Stimulated activated CD4-positive, alpha-beta T cell treated with anti-CD3 and anti-CD28 coated beads, TNF-alpha, amount 100 ng/mL, for 48 hours (primary cell): ENCODE results near the gene ACBD5.
"Not testable (repeated sequence)": the region's sequence is repeated elsewhere in the genome, so short reads cannot be mapped to it uniquely, and the experiment has no call there.

Experiments
- DNase-seq, 3 donors: peaks; one replicate each; pipeline ENCODE4 v3.0.0-alpha.2; 2020; ENCODE audit warnings: low read depth in 3 of 3

ACBD5 gene, protein sequence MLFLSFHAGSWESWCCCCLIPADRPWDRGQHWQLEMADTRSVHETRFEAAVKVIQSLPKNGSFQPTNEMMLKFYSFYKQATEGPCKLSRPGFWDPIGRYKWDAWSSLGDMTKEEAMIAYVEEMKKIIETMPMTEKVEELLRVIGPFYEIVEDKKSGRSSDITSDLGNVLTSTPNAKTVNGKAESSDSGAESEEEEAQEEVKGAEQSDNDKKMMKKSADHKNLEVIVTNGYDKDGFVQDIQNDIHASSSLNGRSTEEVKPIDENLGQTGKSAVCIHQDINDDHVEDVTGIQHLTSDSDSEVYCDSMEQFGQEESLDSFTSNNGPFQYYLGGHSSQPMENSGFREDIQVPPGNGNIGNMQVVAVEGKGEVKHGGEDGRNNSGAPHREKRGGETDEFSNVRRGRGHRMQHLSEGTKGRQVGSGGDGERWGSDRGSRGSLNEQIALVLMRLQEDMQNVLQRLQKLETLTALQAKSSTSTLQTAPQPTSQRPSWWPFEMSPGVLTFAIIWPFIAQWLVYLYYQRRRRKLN

DNA sequence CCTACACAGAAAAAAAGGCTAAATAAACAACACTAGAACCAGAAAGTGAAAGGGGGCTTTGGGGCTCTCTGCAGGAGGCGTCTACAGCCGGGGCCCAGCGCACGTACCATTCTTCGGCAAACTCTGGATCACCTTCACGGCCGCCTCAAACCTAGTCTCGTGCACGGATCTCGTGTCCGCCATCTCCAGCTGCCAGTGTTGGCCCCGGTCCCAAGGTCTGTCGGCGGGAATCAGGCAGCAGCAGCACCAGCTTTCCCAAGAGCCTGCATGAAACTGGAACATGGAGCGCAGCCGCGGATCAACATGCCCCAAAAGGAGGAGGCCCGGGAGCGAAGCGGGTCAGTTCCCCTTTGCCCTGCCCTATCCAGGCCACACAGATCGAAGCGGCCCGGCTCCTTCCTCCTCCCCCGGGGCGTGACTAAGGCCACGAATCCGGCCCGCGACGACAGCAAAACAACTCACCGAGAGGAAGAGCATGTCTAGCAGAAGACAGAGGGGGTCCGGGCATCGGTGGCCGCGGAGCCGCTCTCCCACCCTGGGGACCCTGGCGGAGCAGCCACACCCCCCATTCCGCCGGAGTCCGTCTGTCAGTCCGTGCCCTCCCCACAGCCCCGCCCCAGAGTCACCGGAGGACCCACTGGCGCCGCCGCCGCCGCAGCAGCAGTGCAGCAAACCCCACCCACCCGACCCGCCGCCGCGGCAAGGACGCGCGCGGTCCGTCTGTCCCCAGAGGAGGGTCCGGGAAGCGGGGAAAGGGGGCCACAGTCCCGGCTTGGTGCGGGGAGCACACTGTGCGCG is at the start of gene ACBD5:
ACBD5 (minus strand) TSS at position 586 of the 798 bp plus-strand sequence; CDS start at position 477, 109 bp downstream.
- peak; percentile 47 to 72 (median 53) for DNase-seq

DNA sequence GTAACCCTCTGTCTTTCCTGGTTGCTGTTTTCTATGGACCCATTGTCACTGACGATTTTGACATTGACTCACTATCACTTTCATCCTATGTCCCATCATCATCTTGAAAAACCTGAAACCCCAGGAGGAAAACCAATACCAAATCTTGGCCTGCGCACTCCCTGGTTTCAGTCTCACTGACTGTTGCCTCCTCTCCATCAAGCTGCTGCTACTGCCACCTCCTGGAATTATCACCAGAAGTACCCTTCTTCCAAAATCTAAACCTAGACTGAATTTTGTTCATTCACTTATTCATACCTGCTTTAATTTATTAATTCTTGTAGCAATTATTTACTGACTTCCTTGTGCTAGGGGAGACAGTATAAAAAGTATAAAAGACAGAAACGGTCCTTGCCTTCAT is 44.5 kb upstream of the ACBD5 start:
- DNase-seq, result peak; percentile 15 to 37 (median 25)

GRCh38 chr10:27276581-27276980 is 36.0 kb upstream of the ACBD5 start:
- no peak for DNase-seq

- DNase-seq, result not testable (repeated sequence)
Observed at GRCh38 chr10:27266025-27266424, 25.4 kb upstream of the ACBD5 start.

DNA sequence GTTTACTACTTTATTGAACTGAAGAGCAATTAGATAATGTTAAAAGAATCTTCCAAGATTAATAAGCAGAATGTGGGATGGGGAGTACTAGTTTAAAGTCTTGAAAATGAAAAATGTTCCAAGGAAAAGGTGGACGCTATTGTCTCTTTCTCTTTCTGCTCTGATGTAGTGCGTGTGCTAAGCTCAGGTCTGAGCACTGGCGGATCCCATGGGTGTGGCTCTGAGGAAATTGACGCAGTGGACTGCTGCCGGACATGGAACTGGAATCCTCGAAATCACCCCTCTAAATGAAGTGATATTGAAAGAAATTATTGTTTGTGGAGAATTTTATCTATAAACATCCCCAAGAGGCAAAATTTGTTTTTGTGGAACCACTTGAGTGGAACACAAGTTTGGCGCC is 22.2 kb upstream of the ACBD5 start:
- DNase-seq, result not testable (repeated sequence)

DNA sequence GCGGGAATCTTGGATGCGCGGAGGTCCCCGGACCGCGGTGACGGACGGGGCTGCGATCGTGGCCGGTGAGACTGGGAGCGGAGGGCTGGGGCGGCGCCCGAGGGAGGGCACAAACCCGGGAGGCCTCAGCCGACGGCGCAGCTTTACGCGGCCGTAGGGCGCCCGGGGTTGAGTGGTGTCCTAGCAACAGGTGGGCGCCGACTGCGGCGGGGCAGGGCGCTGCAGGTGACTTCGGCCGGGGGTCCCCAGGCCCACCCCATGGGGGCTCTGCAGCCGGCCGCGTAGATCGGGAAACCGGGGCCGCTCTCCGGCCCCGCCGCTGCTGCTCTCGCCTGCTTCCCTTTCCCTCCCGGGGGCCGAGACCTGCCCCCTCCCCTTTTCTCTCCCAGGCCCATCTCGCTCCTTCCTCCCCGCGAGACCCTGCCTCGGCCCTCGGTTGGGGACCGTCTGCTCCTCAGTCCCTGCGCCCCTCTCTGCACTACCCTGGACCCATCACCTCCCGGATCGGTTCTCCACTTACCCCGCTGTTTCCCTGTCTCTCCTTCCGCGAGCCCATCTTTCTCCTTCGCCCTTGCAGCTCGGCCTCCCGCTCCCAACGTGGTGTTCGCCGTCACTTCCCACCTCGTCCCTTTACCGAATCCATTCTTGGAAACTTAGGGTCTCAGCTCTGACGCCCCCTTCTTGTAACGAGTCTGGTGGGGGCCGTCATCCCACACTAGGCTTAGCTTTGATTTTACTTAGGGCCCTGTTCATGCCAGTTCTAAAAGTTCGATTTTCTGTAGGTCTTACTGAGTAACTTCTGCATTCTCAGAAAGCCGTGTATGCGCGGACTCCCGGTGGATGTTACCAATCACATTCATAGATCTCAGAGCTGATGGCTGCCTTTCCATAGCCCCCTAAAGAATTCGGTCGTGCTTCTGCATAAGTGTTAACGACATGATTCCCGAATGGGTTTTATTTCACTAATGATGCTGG is 18.5 kb upstream of the ACBD5 start:
- no peak for DNase-seq

DNA sequence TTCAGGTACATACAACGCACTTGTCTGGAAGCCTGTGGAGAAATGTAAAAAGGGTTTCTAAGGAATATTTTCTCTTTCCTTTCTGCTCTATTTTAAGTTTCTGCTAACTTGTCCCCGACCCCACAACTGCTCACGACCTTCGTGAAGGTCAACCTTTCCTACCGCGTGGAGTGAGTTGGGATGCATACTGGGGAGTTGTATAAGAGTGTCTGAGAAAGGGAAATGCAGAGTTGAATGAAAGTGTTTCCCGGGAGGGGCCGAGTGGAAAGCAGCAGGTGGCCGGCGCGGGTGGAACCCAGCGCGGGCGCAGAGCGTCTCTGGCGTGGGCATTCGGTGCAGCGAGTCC is 17.9 kb upstream of the ACBD5 start:
- DNase-seq, result no peak

GRCh38 chr10:27256299-27257189 is 15.9 kb upstream of the ACBD5 start:
- DNase-seq, result no peak

DNA sequence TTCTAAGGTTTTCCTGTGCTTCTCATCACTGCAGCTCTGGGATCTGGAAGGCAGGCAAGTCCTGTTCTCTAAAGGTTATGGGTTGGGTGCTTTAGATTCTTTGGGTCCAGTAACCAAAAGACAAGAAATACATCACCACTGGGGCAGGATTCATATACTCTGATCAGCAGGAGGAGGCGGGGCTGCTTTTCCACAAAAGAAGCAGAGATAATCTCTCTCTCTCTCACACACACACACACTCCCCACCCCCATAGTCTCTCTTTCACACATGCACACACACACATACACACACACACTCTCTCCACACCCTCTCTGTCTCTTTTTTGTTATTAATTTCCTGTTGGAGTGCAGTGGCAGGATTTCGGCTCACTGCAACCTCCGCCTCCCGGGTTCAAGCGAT is 13.0 kb upstream of the ACBD5 start:
- DNase-seq, result no peak

- peak; percentile 64 to 91 (median 70) for DNase-seq
Observed at GRCh38 chr10:27252267-27253000, 11.8 kb upstream of the ACBD5 start.

DNA sequence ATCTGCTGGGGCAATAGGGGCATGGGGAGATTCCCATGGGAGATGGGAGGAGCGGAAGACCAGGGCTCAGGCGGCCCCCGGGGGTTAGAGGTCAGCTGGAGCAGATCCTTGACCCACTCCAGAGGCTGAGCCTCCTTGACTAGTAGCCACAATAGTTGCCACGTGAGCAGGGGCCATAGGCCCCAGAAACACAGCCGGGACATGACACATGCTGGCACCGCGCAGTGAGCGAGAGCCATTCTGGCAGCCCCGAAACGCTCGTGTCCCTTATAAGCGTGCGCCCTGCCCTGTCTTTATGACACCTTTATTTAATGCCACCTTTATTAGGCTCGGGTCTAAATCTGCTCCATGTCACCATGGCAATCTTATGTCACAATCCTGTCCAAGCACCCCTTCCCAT is 11.0 kb upstream of the ACBD5 start:
- no peak for DNase-seq

GRCh38 chr10:27248215-27248614 is 7.6 kb upstream of the ACBD5 start:
- DNase-seq, result no peak

DNA sequence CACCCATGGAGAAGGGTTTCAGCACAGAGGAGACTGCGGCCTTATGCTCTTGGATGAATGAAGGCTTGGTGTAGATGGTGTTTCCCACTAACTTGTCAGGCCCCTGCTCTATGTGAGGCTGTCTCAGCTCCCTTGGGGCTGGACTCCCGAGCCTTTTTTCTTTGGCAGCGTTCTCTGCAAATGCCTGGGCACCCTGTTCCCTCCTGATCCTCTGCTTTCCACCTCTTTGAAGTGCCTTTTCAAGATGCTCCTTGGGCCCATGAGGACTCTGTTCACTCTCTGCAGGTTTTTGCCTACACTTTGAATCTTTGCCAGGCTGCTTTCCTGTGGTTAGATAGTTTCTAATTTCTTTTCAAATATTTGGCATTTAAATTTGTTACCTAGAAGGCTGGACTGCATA is 6.8 kb upstream of the ACBD5 start:
- no peak for DNase-seq

DNA sequence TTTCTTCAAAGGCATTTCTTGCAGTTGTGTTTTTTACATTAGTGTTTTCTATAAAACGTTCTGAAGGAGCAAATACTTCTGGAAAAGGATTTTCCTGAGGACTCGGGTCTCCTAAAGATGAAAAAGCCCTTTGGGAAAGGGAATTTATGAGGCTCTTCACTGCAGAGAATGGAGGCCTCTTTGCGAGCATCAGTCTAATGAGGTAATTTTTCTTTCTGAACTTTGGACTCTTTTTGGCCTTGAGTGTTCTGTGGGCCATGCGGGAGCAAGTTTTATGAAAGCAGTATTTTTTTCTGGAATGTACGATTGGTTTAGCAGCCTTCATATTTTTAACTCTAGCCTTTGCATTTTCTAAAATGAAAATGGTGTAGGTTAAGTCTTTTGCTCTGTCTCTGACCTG is 6.4 kb upstream of the ACBD5 start:
- no peak for DNase-seq

GRCh38 chr10:27245836-27246235 is 5.2 kb upstream of the ACBD5 start:
- DNase-seq, result no peak

- no peak for DNase-seq
Observed at GRCh38 chr10:27244976-27245375, 4.4 kb upstream of the ACBD5 start.

GRCh38 chr10:27242951-27243551 is 2.5 kb upstream of the ACBD5 start:
- peak; percentile 31 to 52 (median 41) for DNase-seq

DNA sequence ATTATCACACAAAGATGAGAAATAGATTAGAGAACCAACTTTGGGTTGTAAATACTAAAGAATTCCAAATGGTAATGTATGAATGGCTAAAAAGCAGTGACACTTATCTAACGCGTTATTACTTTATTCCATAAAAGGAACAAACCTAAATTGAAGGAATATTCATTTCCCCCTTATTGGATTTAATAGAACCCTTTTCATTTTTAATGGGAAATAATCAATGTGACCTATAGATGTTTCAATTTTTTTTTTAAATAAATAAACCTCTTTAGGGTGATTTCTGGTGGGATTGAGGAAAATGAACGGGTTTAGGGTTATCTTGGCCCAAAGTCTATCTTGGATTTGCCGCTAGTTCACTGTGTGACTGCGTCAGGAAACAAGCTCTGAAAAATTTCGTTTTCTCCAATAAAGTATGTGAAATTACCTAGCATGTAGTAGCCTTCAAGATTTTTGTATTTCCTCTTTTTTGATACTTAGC is 1.9 kb upstream of the ACBD5 start:
- DNase-seq, result no peak
